ENCODE measurements around the gene PRKCE. TPM values are rescaled to one million over a fixed set of nuclear protein-coding genes. Genes with fewer than 3 reads are reported as not detected.

PRKCE gene
- total RNA-seq, 1 experiment from 2014 or later, result 1.3 TPM

- no peaks in the 10 kb centered on the region; the same call in 1 of the 2 replicates for H3K27me3 Mint-ChIP-seq (ENCODE audit: low read depth)
- no peaks in the 10 kb centered on the region for H3K27me3 ChIP-seq (ENCODE audit: insufficient read depth, low read length)
- no peak overlapping the region for H2BK15ac ChIP-seq (ENCODE audit: low read depth, low read length)
- H3K23me2 ChIP-seq (ENCODE audit: insufficient read length, low read depth, low read length, poor library complexity, severe bottlenecking), result no peaks in the 10 kb centered on the region
- no peak overlapping the region for H2AFZ ChIP-seq (ENCODE audit: low read length)
- H3K9me3 ChIP-seq (ENCODE audit: control insufficient read depth, low read depth, low read length), result no peaks in the 10 kb centered on the region
- H3K18ac ChIP-seq (ENCODE audit: insufficient read length, low read depth, low read length), result no peak overlapping the region
- H3K9me3 Mint-ChIP-seq, result no peaks in the 10 kb centered on the region
- no peaks in the 10 kb centered on the region for H3K36me3 Mint-ChIP-seq (ENCODE audit: insufficient read depth in 1 of 3, low read depth in 3 of 3)
- no peak overlapping the region for H3K4me2 ChIP-seq (ENCODE audit: insufficient read depth, insufficient read length, low read length)
- no CpG with 5 or more reads among the region's 1 CpG for WGBS (ENCODE audit: extremely low coverage, insufficient read length, low lambda C conversion rate)
- H4K20me1 ChIP-seq (ENCODE audit: control insufficient read depth, insufficient read depth, insufficient read length), result no peaks in the 10 kb centered on the region
- no peaks in the 10 kb centered on the region for H3K79me1 ChIP-seq (ENCODE audit: insufficient read depth, low read depth, low read length, poor library complexity, severe bottlenecking)
- DNase-seq, result no peak
- no peak overlapping the region for H4K5ac ChIP-seq (ENCODE audit: insufficient read length, low read depth, low read length)
- H2AK5ac ChIP-seq (ENCODE audit: insufficient read length, low read length), result no peak overlapping the region
- H2BK5ac ChIP-seq (ENCODE audit: insufficient read length, low read length), result no peak overlapping the region
- no peak for TF ChIP-seq CTCF (conservative IDR thresholded peaks at IDR 0.05)
- no peak overlapping the region for H3K56ac ChIP-seq (ENCODE audit: insufficient read length, low read depth, low read length)
- no peak overlapping the region for H3K27ac ChIP-seq (ENCODE audit: insufficient read length, low read depth, low read length)
- no peak overlapping the region for H2BK20ac ChIP-seq (ENCODE audit: low read depth, low read length, poor library complexity, severe bottlenecking)
- H3K4me3 Mint-ChIP-seq, result no peak overlapping the region
- no peak overlapping the region for H2BK120ac ChIP-seq (ENCODE audit: low read depth, low read length, poor library complexity, severe bottlenecking)
- no peak overlapping the region for H3K4ac ChIP-seq (ENCODE audit: low read depth, low read length)
- no peak overlapping the region for H3K9ac ChIP-seq (ENCODE audit: extremely low read depth, insufficient read length, low read length)
- H4K8ac ChIP-seq (replicated peaks; ENCODE audit: insufficient read length, low read depth, low read length), result no peak overlapping the region
- no peak overlapping the region for H3K23ac ChIP-seq (ENCODE audit: insufficient read length, low read depth, low read length)
- no peak overlapping the region for H3K27ac Mint-ChIP-seq
- H2BK12ac ChIP-seq (ENCODE audit: insufficient read length, low read depth, low read length), result no peak overlapping the region
- H3K4me1 ChIP-seq (ENCODE audit: insufficient read depth, low read length), result no peaks in the 10 kb centered on the region; the same call in 1 of the 2 replicates
- no peak overlapping the region for H4K91ac ChIP-seq (ENCODE audit: insufficient read length, low read depth, low read length)
- H3K14ac ChIP-seq (ENCODE audit: insufficient read depth, low read length), result no peak overlapping the region
- no peak overlapping the region for H3T11ph ChIP-seq (ENCODE audit: low read length)
- H3K4me1 Mint-ChIP-seq, result peaks cover 16 to 21% of the 10 kb centered on the region in 2 experiments
- no peaks in the 10 kb centered on the region for H3K79me2 ChIP-seq (ENCODE audit: insufficient read depth, low read length)
These were observed 23.6 kb upstream of the PRKCE start for GRCh38 chr2:45627911-45628310.
